ENCODE results near the gene BIRC3.

DNA sequence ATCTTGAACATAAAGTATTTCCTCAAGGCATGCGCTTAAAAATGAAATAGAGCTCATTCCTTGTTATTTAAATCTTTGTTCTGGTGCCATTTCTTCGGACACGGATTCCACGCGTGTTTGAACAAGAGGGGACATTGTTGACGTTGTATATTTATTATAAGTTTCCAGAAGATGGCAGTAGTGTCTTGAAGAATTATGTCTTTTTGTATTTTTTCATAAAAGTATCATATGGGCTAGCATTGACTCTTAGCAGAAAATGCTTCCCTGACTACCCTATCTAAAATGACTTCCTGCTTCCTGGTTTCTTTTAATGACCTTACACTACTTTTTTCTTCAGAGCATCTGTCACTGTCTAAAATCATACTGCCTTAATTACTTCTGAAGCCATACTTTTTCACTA lies 50.1 kb downstream of the BIRC3 start:
- TF ChIP-seq GATA2 (IDR thresholded peaks at IDR 0.05; ENCODE audit: low read depth, low read length) (no peak), GATA3 (IDR thresholded peaks at IDR 0.05; ENCODE audit: low read depth, low read length) (no peak)

Measured in SH-SY5Y (cell line).